GM21723 (cell line): ENCODE data around the gene CNRIP1.
A peak's percentile ranks its signal among the peaks of the same experiment; 100 is the strongest.
"Not testable (repeated sequence)": the region's sequence is repeated elsewhere in the genome, so short reads cannot be mapped to it uniquely, and the experiment has no call there.

Experiments
- ATAC-seq: cut with Tn5 transposase; IDR thresholded peaks from one replicate; pipeline ENCODE4 v1.9.1; 2021; ENCODE audit warnings: mild to moderate bottlenecking, moderate library complexity; ENCODE audit not compliant: unreplicated experiment

Gene CNRIP1, protein sequence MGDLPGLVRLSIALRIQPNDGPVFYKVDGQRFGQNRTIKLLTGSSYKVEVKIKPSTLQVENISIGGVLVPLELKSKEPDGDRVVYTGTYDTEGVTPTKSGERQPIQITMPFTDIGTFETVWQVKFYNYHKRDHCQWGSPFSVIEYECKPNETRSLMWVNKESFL

DNA sequence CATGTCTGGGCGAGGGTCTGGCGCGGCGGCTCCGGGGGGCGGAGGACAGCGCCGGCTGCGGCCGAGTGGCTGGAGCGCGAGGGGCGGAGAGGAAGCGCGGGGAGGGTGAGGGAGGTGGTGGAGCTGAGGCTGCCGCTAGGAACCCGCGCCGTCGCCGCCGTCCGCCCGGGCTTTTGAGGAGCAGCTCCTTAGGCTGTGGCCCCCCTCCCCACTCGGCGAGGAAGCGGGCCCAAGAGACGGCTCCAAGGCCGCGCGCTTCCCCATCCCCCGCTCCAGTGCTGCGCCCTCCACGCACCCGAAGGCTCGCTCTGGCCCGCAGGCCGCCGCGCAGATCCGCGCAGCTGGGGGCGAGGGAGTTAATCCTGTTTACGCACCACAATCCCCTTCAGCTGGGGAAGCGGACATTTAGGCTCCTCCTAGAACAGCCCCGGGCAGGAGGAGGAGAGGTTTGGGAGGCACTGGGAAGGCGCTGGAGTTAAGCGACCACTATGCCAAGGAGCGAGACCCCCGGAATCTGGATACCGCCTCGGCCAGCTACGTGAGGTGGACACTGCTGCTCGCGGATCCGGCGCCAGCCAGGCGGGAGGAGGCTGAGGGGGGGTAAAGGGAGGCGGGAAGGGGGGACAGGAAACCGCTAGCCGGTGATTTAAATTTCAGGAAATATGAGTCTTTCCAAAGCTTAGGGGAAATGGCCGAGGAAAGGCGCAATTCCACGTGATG lies at the start of gene CNRIP1:
Gene CNRIP1 (minus strand): TSS at position 552 of the 720 bp plus-strand sequence. CDS start 549 bp downstream, at position 3.
- no peak for ATAC-seq

DNA sequence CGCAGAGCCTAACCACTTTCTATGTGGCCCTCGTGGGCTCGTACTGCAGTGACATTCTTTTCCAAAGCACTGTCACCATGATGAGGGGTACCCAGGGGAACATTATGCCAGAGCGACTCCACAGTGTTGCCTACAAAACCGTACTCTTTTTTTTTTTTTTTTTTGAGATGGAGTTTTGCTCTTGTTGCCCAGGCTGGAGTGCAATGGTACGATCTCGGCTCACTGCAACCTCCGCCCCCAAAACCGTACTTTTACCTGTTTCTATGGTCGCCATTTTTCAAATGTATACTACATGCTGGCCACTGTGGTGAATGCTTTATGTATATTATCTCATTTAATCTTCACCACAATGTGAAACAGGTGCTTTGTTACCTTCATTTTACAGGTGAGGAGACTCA lies 49.6 kb upstream of the CNRIP1 start:
- ATAC-seq = no peak

DNA sequence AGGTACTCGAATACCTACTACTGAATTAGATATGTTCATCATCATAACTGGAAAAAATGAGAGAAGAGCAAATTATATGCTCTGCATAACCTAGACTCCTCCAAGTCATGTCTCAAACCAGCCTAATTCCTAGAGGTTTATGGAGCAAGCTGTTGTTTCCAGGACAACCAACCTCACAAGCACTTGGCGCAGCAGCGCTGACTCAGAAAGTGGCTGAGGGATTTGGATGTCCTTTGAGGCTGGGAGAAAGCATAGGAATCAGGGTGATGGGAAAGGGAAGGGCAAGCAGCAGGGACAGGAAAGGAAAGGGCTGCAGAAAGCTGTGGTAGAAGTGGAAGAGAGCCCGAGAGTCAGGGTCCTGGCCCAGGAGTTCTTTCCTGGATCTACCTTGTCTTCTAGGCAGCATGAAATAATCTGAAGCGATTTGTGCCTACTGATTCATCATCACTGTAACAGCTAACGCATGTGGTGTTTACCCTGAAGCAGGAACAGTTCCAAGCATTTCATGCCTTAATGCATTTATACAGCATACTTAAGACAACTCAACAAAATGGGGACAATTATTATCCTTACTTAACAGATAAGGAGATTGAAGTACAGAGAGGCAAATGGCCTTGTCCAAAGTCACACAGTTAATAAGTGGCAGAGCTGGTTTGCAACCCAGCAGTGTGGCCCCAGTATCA lies 49.0 kb upstream of the CNRIP1 start:
- ATAC-seq = no peak

DNA sequence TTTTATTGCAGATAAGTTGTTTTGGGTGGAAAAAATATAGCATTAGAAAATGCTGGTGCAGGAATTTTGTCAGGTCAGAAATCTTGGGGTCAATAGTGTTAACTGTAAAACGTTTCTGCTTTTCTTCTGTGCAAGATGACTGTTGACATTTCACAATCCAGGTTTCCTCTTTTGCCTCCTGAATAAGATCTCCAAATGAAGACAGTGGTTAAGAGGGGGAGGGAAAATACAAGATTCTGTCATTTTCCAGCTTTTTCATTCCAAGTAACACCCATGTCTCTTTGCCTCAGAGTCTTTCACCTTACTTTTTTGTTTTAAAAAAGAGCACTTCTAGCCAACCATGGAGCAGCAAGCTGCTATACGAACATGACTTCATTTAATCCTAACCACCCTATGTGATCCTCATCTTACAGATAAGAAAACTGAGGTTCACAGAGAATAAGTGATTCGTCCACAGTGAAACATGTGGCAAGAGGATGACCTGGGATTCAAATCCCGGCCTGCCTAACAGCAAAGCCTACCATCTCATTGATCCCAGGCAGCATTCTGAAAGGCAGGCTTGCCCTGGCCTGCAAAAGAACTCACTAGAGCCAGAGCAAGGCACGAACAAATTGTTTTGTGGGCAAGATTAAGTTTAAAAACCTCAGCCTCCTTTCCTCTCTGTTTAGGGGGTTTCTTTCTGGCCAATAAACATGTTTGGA lies 48.4 kb upstream of the CNRIP1 start:
- no peak for ATAC-seq

DNA sequence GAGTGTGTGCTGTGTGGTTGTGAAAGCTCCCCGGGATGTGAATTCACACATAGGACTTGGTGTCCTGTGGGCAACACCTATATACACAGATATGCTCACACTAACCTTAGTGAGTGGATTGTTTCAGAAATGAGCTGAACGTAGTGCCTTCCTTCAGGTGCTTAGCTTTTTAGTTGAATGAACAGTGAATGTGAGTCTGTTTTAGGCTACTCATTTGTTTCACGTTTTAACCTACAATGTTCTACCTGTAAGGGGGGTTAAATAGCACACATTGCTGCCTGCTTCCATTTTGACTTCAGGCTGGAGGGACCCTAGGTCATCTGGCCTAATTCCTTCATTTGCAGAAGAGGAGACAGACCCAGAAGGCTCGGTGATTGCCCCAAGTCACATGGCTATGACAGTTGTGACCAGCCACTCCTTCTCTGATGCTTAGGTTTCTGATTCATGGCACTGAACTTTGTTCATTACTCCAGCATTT lies 46.4 kb upstream of the CNRIP1 start:
- ATAC-seq = peak; percentile 51

DNA sequence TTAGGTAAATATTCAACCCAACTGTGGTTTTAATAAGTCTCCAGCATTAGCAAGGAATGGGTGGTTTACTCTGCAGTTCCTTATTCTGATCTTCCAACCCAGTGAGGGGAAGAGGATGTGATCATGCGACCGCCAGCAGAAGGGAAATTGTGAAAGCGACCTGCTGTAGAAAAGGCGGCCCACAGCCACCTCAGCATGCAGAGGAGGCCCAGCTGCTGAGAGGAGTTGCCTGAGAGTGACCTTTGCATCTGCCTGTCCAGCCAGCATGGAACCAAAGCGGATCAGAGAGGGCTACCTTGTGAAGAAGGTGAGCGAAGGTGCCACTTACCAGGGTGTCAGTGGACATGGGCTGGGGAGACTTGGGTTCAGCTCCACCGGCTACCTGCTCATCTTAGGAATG lies 45.3 kb upstream of the CNRIP1 start, which contains the start of gene PLEK:
Gene PLEK (plus strand): TSS at position 196 of the 400 bp plus-strand sequence. CDS start 70 bp downstream, at position 266.
- peak; percentile 55 for ATAC-seq

DNA sequence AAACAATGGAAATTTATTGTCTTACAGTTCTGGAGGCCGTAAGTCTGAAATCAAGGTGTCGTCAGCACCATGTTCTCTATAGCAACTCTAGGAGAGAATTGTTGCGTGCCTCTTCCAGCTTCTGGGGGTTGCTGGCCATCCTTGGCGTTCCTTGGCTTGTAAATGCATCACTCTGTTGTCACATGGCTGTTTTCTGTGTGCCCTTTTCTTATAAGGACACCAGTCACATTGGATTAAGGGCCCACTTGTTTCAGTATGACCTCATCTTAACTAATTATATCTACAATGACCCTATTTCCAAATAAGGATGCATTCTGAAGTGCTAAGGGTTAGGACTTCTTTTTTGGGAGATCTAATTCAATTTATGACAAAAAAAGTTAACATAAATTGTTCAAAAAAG lies 44.0 kb upstream of the CNRIP1 start:
- no peak for ATAC-seq

DNA sequence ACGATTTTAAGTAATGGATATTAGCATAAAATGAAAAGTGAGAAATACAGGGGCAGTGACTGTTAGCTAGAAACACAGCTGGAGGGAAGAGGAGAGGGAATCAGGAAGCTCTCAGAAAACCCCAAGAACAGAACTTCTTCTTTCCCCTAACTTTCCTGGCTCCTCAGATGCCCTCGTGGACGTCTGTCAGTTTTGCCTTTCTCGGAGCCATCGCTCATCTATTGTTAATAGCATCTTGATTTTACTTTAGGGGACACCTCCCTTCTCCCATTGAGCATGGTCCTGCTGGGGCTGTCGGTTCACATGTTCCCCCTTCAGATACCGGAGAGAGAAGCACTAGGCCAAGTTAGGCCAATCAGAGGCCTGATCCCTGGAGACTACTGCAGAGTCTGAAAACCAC lies 43.0 kb upstream of the CNRIP1 start:
- no peak for ATAC-seq

DNA sequence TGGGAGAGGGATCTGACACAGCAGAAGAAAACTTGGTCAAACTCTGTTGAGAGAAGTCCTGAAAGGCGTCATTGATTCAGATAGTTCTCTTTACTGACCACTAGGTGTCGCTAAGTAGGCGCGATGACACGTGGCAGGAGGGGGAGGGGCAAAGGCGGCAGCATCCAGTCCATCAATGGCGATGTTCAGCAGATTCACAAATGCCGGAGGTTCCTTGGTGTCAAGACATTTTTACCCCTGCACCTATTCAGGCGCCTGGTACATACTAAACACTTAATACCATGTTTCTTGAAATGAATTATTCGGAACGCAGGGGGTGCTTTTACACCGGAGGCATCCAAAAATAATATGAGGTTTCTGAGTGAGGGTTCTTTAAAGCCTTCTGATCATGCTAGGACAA lies 42.3 kb upstream of the CNRIP1 start:
- peak; percentile 47 for ATAC-seq

DNA sequence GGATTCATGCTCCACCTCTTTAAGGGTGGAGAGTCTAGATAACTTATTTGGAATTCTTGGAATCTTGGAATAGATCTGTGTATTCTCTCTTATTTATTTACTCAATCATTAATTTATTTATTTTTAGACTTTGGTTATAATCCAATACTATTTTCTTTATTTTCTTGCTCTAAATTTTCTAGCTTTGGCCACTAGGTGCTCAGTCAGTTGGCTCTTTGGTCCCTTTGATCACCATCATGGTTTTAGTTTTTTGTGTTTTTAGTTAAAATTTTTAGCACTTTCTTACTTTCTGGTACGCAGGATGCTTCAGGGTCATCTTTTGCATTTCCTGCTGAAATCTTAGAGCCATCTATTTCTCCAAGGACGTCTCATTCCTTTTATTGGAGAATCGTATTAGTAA lies 40.1 kb upstream of the CNRIP1 start:
- no peak for ATAC-seq

DNA sequence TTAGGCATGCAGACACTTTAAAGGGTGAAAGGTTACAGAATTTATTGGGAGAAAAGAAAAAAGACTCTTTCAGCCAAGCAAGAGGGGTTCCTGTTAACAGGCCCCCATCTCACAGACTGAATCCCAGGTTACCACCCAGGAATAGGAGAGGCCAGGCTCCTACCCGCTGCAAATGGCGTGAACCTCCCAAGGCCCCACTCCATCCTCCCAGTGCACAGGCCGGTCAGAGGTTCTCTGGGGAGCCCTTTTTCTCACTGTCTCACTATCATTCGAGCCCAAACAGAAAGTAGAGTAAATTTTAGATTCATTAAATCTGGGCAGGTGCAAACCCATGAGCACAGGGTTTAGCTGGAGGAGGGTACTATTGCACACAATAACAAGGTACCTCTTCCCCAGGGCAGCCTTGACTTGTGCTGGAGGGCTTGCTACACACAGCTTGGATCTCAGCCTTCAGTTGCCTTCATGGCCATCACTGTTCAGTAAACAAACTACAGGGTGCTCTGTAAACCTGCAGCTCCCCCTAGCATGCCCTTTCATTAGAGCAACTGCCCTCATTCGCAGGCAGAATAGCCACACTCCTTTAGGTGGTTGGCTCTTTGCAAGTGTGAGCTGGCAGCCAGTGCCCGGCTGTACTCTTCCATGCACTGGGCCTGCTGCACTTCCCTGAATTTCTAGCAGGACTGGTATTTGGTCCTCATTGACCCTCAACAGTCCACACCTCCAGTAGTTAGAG lies 38.0 kb upstream of the CNRIP1 start:
- peak; percentile 58 for ATAC-seq

DNA sequence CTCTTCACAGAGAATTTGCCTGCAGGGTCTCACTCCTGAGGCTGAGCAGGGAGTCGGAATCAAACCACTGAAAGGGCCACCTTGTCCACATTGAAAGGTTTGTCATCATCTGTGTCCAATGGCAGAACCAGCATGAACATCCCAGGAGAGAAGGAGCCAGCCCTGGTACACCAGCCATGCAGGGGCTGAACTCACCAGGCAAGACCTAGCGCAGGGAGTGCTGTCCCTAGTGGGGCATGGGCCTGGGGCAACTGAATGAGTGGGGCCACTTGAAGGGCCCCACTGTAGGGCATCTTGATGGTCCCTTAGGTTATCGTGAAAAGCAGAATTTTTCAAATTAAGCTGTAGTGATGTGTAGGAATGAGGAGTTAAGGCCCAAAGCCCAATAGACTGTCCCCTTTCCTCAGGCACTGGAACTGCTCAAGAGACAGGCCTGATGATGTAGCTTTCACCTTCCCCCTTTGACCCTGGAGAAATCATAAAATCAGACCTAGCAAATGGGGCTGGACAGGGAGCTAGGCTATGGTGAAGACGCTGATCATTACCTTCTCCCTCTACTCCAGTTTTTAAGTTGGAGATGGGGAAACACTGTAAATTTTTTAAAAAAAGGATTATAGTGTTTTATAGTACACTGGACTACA lies 37.0 kb upstream of the CNRIP1 start:
- no peak for ATAC-seq

DNA sequence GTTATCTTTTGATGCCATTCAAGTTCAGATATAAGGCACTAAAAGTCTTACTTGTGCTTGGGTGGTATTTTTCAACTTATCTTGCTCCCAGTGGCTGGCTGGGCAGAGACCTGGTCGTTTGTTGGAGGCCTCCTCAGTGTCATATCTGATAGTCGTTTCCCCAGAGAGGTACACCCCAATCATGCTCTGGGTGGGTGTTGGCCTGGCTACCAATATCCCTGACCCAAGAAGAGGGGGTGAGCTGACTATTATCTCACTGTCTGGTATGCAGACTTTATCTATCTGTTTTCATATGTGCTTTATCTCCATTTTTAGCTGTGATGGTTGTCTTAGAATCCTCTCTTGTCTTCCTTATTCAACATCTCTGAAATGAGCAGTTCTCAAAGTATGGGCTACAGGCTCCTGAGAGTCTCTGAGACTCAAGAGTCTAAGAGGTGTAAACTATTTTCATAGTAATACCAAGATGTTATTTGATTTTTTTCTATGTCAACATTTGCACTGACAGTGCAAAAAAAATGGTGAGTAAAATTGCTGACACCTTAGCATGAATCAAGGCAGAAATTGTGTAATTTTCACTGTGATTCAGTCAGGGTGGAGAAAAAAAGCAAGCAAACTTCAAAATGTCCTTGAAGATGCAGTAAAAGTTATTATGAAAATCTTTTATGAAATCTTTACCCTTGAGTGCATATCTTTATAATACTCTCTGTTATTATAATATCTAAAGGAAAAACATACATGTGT lies 33.1 kb upstream of the CNRIP1 start:
- no peak for ATAC-seq

DNA sequence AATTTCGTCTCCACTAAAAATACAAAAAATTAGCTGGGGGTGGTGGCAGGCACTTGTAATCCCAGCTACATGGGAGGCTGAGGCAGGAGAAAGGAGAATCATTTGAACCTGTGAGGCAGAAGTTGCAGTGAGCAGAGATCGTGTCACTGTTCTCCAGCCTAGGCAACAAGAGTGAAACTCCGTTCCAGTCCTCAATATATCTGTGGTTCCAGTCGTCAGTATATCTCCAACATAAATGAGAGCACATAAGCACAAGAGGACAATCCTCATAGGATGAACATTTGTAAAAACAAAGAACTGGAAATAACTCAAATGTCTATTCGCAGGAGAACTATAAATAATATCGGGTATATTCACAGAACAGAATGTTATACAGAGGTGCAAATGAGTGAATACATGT lies 32.2 kb upstream of the CNRIP1 start:
- no peak for ATAC-seq

DNA sequence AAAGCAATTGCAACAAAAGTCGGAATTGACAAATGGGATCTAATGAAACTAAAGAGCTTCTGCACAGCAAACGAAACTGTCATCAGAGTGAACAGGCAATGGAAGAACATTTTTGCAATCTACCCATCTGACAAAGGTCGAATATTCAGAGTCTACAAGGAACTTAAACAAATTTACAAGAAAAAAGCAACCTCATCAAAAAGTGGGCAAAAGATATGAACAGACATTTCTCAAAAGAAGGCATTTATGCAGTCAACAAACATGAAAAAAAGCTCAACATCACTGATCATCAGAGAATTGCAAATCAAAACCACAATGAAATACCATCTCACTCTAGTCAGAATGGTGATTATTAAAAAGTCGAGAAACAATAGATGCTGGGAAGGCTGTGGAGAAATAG lies 29.3 kb upstream of the CNRIP1 start:
- not testable (repeated sequence) for ATAC-seq

DNA sequence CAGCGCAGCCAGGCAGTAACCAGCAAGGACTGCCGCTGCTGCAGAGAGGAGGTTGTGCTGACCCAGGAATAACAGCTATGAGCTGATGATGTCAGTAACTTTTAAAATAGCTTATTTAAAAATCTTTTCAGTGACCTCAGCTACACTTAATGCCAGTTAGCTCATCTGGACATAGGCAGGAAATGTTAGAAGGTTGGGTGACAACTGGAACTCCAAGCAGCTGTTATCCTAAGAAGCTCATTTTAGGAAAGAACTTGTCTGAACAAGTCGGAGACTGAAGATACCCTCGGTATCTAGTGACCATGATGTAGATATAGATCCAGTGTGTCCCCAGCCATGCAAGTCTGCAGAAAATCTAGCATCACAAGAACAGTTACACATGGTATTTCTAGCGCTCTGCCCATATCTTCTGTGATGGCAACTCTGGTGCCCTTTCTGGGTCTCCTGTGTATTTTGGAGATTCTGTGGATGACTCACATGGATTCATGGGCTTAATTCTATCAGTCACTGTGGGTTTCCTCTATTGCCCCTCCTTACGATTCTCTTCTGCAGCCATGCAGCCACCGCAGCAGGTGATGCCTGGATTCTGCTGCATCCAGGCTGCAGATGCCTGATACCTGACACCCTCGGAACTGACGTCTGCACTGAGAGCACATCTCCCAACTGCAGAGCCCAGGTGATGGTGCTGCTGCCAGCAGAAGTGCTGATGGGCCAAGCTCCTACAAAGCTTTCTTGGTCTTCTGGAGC lies 25.6 kb upstream of the CNRIP1 start:
- ATAC-seq = no peak

DNA sequence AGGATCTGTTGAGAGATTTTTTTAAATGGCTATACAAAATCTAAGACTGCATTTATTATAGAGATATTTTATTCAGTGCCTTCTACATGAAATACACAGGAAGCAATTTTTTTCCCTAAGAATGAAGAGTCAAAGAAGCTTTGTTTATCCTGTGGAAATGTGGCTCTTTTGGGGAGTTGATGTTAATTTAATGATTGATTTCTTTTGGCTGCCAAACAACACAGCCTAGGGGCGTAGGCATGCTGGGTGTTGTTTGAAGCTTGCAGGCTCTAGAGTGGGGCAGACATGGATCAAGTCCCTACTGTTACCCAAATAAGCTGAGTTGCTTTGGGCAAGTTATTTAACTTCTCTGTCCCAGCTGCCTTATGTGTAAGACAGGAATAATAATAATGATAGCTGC lies 24.3 kb upstream of the CNRIP1 start:
- ATAC-seq = no peak

DNA sequence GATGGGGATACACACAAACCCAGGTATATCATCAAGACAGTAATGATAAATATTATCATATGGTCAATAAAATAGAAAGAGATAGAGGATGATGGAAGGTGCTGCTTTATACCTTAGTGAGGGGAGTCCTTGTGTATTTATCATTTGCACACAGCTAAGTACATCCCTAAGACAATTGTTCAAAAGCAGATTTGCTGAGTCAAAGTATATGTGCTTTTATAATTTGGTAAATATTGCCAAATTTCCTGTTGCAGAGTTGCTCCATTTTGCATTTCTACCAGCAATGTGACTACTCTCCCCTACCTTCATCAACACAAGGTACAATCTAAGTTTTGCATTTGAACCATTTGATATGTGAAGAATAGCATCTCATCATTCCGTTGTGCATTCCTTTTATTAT lies 22.7 kb upstream of the CNRIP1 start:
- ATAC-seq = no peak

DNA sequence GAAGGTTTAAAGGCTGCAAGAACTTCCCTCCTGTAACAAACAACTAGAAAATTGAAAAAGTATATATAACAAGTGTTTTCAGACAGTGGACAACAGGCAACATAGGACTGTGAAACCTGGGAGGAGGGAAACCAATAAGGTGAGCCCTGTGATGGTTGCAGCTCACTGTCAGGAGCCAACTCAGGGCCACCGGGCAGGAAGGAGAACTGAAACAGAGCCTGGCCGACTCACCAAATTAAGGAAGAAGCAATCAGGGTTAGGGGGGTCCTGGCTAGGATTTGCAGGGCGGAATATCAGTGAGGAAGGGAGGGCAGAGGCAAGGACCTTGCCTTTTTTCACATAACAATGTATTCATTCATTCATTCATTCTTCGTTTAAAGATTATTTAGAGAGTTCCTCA lies 21.8 kb upstream of the CNRIP1 start:
- no peak for ATAC-seq
